T-cell (primary cell): Measurements from ENCODE around the gene FSHR. TPM values are rescaled to one million over a fixed set of nuclear protein-coding genes. Genes with fewer than 3 reads are reported as not detected.

ENCODE experiments used
- ATAC-seq, 4 experiments: fragments of 200-7000 bp in 3 of 4; fragments of 150-1000 bp in 1 of 4; cut with Tn5 transposase; replicated peaks in 1 of 4; 1 replicate in 3 of 4; 2 replicates in 1 of 4; pipeline ENCODE4 v1.10.0; 2021; ENCODE audit warnings: moderate library complexity in 3 of 4, mild to moderate bottlenecking in 2 of 4, moderate number of reproducible peaks in 1 of 4
- CTCF ChIA-PET, 2 donors: fragments of 300-600 bp; sonication (Branson Sonifier 250); formaldehyde crosslinking; loops; one replicate each; lab custom pipeline; 2022; ENCODE audit warnings: antibody characterized with exemption in 2 of 2; lab: Charles Lee
- POLR2A ChIA-PET, 2 donors: fragments of 300-600 bp; sonication (Branson Sonifier 250); formaldehyde crosslinking; loops; one replicate each; lab custom pipeline; 2022; ENCODE audit warnings: antibody characterized with exemption in 2 of 2; lab: Charles Lee
- DNase-seq, 35 experiments: peaks; one replicate each; pipeline versions ENCODE4 v3.0.0 to v3.0.0-alpha.2; 2013 to 2023
- H3K27ac ChIP-seq: one replicate; pipeline ENCODE4 v1.5.1; 2013; ENCODE audit warnings: low read length
- H3K27me3 ChIP-seq, 2 experiments: replicated peaks in 1 of 2; 1 replicate in 1 of 2; 2 replicates in 1 of 2; pipeline versions ENCODE4 v1.6.1 to v1.7.0; 2013; ENCODE audit warnings: low read length in 1 of 2, mixed read lengths in 1 of 2; ENCODE audit not compliant: control insufficient read depth in 2 of 2, insufficient read depth in 2 of 2; ENCODE audit errors: extremely low read depth in 1 of 2
- H3K36me3 ChIP-seq, 2 donors: 1 replicate in 1 of 2; 2 replicates in 1 of 2; pipeline versions ENCODE4 v1.6.1 to v1.7.0; 2013; ENCODE audit warnings: low read length in 1 of 2; ENCODE audit not compliant: control insufficient read depth in 2 of 2, insufficient read depth in 1 of 2; ENCODE audit errors: extremely low read depth in 1 of 2
- H3K4me1 ChIP-seq, 2 experiments: 1 replicate in 1 of 2; 2 replicates in 1 of 2; pipeline versions ENCODE4 v1.6.1 to v1.7.0; 2013; ENCODE audit warnings: low read length in 2 of 2, mixed read lengths in 1 of 2; ENCODE audit not compliant: insufficient read depth in 2 of 2, control insufficient read depth in 1 of 2; ENCODE audit errors: extremely low read depth in 1 of 2
- H3K4me3 ChIP-seq, 2 donors: 1 replicate in 1 of 2; 2 replicates in 1 of 2; pipeline versions ENCODE4 v1.5.1 to v1.7.0; 2013; ENCODE audit warnings: mild to moderate bottlenecking in 2 of 2, low read length in 1 of 2, moderate library complexity in 1 of 2; ENCODE audit not compliant: control insufficient read depth in 1 of 2; ENCODE audit errors: extremely low read depth in 1 of 2
- H3K9me3 ChIP-seq: 2 replicates; pipeline ENCODE4 v1.7.0; 2013
- H3K27ac Mint-ChIP-seq, 2 donors: one replicate each; pipeline ENCODE4 v1.8.0; 2020 to 2021; ENCODE audit warnings: mild to moderate bottlenecking in 2 of 2, mixed read lengths in 2 of 2
- H3K27me3 Mint-ChIP-seq, 2 donors: one replicate each; pipeline ENCODE4 v1.8.0; 2021 to 2022; ENCODE audit warnings: mixed read lengths in 2 of 2
- H3K36me3 Mint-ChIP-seq: one replicate; pipeline ENCODE4 v1.8.0; 2021; ENCODE audit warnings: mixed read lengths
- H3K4me1 Mint-ChIP-seq, 3 donors: one replicate each; pipeline ENCODE4 v1.8.0; 2020 to 2022; ENCODE audit warnings: mixed read lengths in 3 of 3, mild to moderate bottlenecking in 1 of 3
- H3K4me3 Mint-ChIP-seq, 3 donors: one replicate each; pipeline ENCODE4 v1.8.0; 2020 to 2022; ENCODE audit warnings: mild to moderate bottlenecking in 3 of 3, mixed read lengths in 3 of 3, moderate library complexity in 3 of 3
- H3K9me3 Mint-ChIP-seq, 3 donors: one replicate each; pipeline ENCODE4 v1.8.0; 2020 to 2022; ENCODE audit warnings: mixed read lengths in 3 of 3
- WGBS: methylation state at CpG from one replicate; pipeline ENCODE4 v1.1.5; 2013; ENCODE audit warnings: missing lambda C conversion rate; ENCODE audit not compliant: insufficient coverage; 5-methylcytosine and 5-hydroxymethylcytosine counted together
- total RNA-seq, 35 experiments: library from RNA in 6 of 35; stranded (reverse) in 6 of 35; fragments of 120-200 nt in 1 of 35; gene quantifications; one replicate each; pipeline versions ENCODE4 v1.2.1 to v1.2.4 and lab custom pipeline; 2013 to 2026

Gene FSHR
- total RNA-seq, 5 donors from 2014 or later (not counting 1 experiment from before 2014, with no cell fraction given): not detected

- DNase-seq (no peak), ATAC-seq (no peak)
- Histone ChIP-seq H3K27me3 (no peaks in the 10 kb centered on the region), H3K4me1 (no peaks in the 10 kb centered on the region), H3K4me3 (no peak overlapping the region), H3K36me3 (no peaks in the 10 kb centered on the region), H3K27ac (no peak overlapping the region), H3K9me3 (no peaks in the 10 kb centered on the region)
- Mint-ChIP-seq H3K4me1 (no peaks in the 10 kb centered on the region), H3K27ac (no peak overlapping the region), H3K9me3 (peaks cover 4 to 10% (median 6%) of the 10 kb centered on the region in 3 donors), H3K4me3 (no peak overlapping the region), H3K36me3 (no peaks in the 10 kb centered on the region), H3K27me3 (no peaks in the 10 kb centered on the region)
- ChIA-PET CTCF (no interaction called here), POLR2A (interaction anchor here in 1 of 2 donors (0.9 kb wide), 1 partner anchor 9 kb away, joined by 4 read pairs; no protein-coding TSS in a partner anchor)
- WGBS: no CpG with 5 or more reads among the region's 1 CpG
Measured at GRCh38 chr2:49004036-49004626, 150.2 kb downstream of the FSHR start.

- Histone ChIP-seq H3K4me1 (no peaks in the 10 kb centered on the region), H3K27ac (no peak overlapping the region), H3K4me3 (no peak overlapping the region), H3K36me3 (no peaks in the 10 kb centered on the region), H3K27me3 (no peaks in the 10 kb centered on the region), H3K9me3 (no peaks in the 10 kb centered on the region)
- Mint-ChIP-seq H3K9me3 (peaks cover 4 to 10% (median 6%) of the 10 kb centered on the region in 3 donors), H3K27ac (no peak overlapping the region), H3K36me3 (no peaks in the 10 kb centered on the region), H3K4me3 (no peak overlapping the region), H3K27me3 (no peaks in the 10 kb centered on the region), H3K4me1 (no peaks in the 10 kb centered on the region)
- ChIA-PET CTCF (no interaction called here), POLR2A (no interaction called here)
- ATAC-seq (no peak), DNase-seq (no peak)
- 73% methylated on average over 4 of the region's 5 CpGs for WGBS
Measured at GRCh38 chr2:49003201-49003600, 151.1 kb downstream of the FSHR start.

GRCh38 chr2:49002750-49003149, 151.6 kb downstream of the FSHR start:
- H3K4me1 Mint-ChIP-seq: no peaks in the 10 kb centered on the region
- DNase-seq (no peak), ATAC-seq (no peak)
- H3K36me3 Mint-ChIP-seq: no peaks in the 10 kb centered on the region
- H3K27me3 ChIP-seq: no peaks in the 10 kb centered on the region
- no peak overlapping the region for H3K4me3 ChIP-seq
- H3K36me3 ChIP-seq: no peaks in the 10 kb centered on the region
- ChIA-PET CTCF (no interaction called here), POLR2A (no interaction called here)
- peaks cover 4 to 10% (median 6%) of the 10 kb centered on the region in 3 donors for H3K9me3 Mint-ChIP-seq
- no peaks in the 10 kb centered on the region for H3K27me3 Mint-ChIP-seq
- no peaks in the 10 kb centered on the region for H3K4me1 ChIP-seq
- H3K9me3 ChIP-seq: no peaks in the 10 kb centered on the region
- H3K27ac ChIP-seq: no peak overlapping the region
- H3K4me3 Mint-ChIP-seq: no peak overlapping the region
- H3K27ac Mint-ChIP-seq: no peak overlapping the region
- no CpG with 5 or more reads among the region's 3 CpGs for WGBS

- Histone ChIP-seq H3K4me1 (no peaks in the 10 kb centered on the region), H3K36me3 (no peaks in the 10 kb centered on the region), H3K4me3 (no peak overlapping the region), H3K9me3 (no peaks in the 10 kb centered on the region), H3K27me3 (no peaks in the 10 kb centered on the region), H3K27ac (no peak overlapping the region)
- Mint-ChIP-seq H3K4me1 (no peaks in the 10 kb centered on the region), H3K9me3 (no peaks in the 10 kb centered on the region), H3K27ac (no peak overlapping the region), H3K4me3 (no peak overlapping the region), H3K27me3 (peaks cover 0 to 4% of the 10 kb centered on the region in 2 donors), H3K36me3 (no peaks in the 10 kb centered on the region)
- ChIA-PET POLR2A (no interaction called here), CTCF (interaction anchor here in 1 of 2 donors (0.7 kb wide), 1 partner anchor 12 kb away, joined by 3 read pairs; no protein-coding TSS in a partner anchor)
- no peak for DNase-seq
- no peak for ATAC-seq
Measured at GRCh38 chr2:49000695-49001094, 153.6 kb downstream of the FSHR start.

GRCh38 chr2:48998449-48998848, 155.9 kb downstream of the FSHR start:
- Histone ChIP-seq H3K27me3 (no peaks in the 10 kb centered on the region), H3K4me3 (no peak overlapping the region), H3K4me1 (no peaks in the 10 kb centered on the region), H3K9me3 (no peaks in the 10 kb centered on the region), H3K36me3 (no peaks in the 10 kb centered on the region), H3K27ac (no peak overlapping the region)
- Mint-ChIP-seq H3K27ac (no peak overlapping the region), H3K27me3 (peaks cover 0 to 4% of the 10 kb centered on the region in 2 donors), H3K4me1 (no peaks in the 10 kb centered on the region), H3K9me3 (no peaks in the 10 kb centered on the region), H3K4me3 (no peak overlapping the region), H3K36me3 (no peaks in the 10 kb centered on the region)
- WGBS: no CpG with 5 or more reads among the region's 2 CpGs
- ChIA-PET POLR2A (no interaction called here), CTCF (no interaction called here)
- no peak for DNase-seq
- ATAC-seq: no peak

GRCh38 chr2:48993576-48993975, 160.7 kb downstream of the FSHR start:
- Histone ChIP-seq H3K9me3 (no peaks in the 10 kb centered on the region), H3K27me3 (no peaks in the 10 kb centered on the region), H3K4me3 (no peak overlapping the region), H3K36me3 (no peaks in the 10 kb centered on the region), H3K4me1 (no peaks in the 10 kb centered on the region), H3K27ac (no peak overlapping the region)
- Mint-ChIP-seq H3K27me3 (peaks cover 0 to 4% of the 10 kb centered on the region in 2 donors), H3K4me3 (no peak overlapping the region), H3K27ac (no peak overlapping the region), H3K9me3 (peaks cover 0 to 6% (median 0%) of the 10 kb centered on the region in 3 donors), H3K4me1 (no peaks in the 10 kb centered on the region), H3K36me3 (no peaks in the 10 kb centered on the region)
- 29% methylated on average over 1 of the region's 2 CpGs for WGBS
- no peak for ATAC-seq
- DNase-seq: no peak
- ChIA-PET CTCF (no interaction called here), POLR2A (no interaction called here)
